Spleen (tissue), 11 donors: ENCODE measurements around the gene WAPL. TPM values are rescaled to one million over a fixed set of nuclear protein-coding genes. Genes with fewer than 3 reads are reported as not detected.

Experiments used
- DNase-seq: peaks from one replicate; pipeline ENCODE4 v3.0.0-alpha.2; 2020
- H3K27ac ChIP-seq, 8 donors: fragments of 200-600 bp; sonication (generic) in 7 of 8; 1 replicate in 4 of 8; 2 replicates in 4 of 8; pipeline versions ENCODE4 v1.5.0 to v1.8.0; 2016 to 2021; ENCODE audit warnings: inconsistent platforms in 4 of 8, mild to moderate bottlenecking in 4 of 8, moderate library complexity in 1 of 8
- H3K27me3 ChIP-seq, 7 donors: fragments of 200-600 bp; sonication (generic) in 6 of 7; replicated peaks in 1 of 7; 1 replicate in 4 of 7; 2 replicates in 3 of 7; pipeline versions ENCODE4 v1.5.0 to v1.8.0; 2016 to 2021; ENCODE audit warnings: inconsistent platforms in 3 of 7, mild to moderate bottlenecking in 1 of 7
- H3K36me3 ChIP-seq, 6 donors: fragments of 200-600 bp; sonication (generic) in 5 of 6; 1 replicate in 4 of 6; 2 replicates in 2 of 6; pipeline versions ENCODE4 v1.5.0 to v1.8.0; 2016 to 2021; ENCODE audit warnings: inconsistent platforms in 2 of 6
- H3K4me1 ChIP-seq, 6 donors: fragments of 200-600 bp; sonication (generic) in 5 of 6; 1 replicate in 3 of 6; 2 replicates in 3 of 6; pipeline versions ENCODE4 v1.5.0 to v1.8.0; 2016 to 2021; ENCODE audit warnings: inconsistent platforms in 3 of 6
- H3K4me3 ChIP-seq, 8 donors: fragments of 200-600 bp; sonication (generic) in 7 of 8; 1 replicate in 4 of 8; 2 replicates in 4 of 8; pipeline versions ENCODE4 v1.5.0 to v1.8.0; 2016 to 2021; ENCODE audit warnings: inconsistent platforms in 4 of 8, mild to moderate bottlenecking in 4 of 8, moderate library complexity in 2 of 8
- H3K9me3 ChIP-seq, 8 donors: fragments of 200-600 bp; sonication (generic) in 7 of 8; 1 replicate in 4 of 8; 2 replicates in 4 of 8; pipeline versions ENCODE4 v1.5.0 to v1.8.0; 2016 to 2021; ENCODE audit warnings: inconsistent platforms in 4 of 8
- CTCF ChIP-seq, 11 experiments: fragments of 200-600 bp in 7 of 11; fragments of 450-650 bp in 4 of 11; sonication (generic) in 4 of 11; IDR thresholded peaks in 8 of 11; conservative IDR thresholded peaks in 3 of 11; 1 replicate in 7 of 11; 2 replicates in 4 of 11; pipeline versions ENCODE4 v1.4.0 to v1.8.0; 2016 to 2021; ENCODE audit warnings: antibody characterized with exemption in 11 of 11, inconsistent platforms in 4 of 11, mild to moderate bottlenecking in 1 of 11
- POLR2A ChIP-seq, 3 donors: fragments of 450-650 bp; IDR thresholded peaks; one replicate each; pipeline ENCODE4 v1.5.1; 2017; ENCODE audit warnings: antibody characterized with exemption in 3 of 3, mild to moderate bottlenecking in 1 of 3
- POLR2AphosphoS5 ChIP-seq, 3 donors: sonication (generic); formaldehyde crosslinking; IDR thresholded peaks; one replicate each; pipeline ENCODE4 v1.5.1; 2017; ENCODE audit warnings: antibody characterized with exemption in 3 of 3
- WGBS, 5 donors: extraction: QIAGEN DNeasy Blood & Tissue Kit in 3 of 5; methylation state at CpG; one replicate each; pipeline versions ENCODE4 v1.1.5 to v1.1.7; 2013 to 2018; 5-methylcytosine and 5-hydroxymethylcytosine counted together
- intact Hi-C: fragments of 100-400 bp; cut with DNase I; formaldehyde crosslinking; loops from one replicate; pipeline ENCODE4 v1.15.0; 2023; ENCODE audit warnings: low total_unique reads
- polyA plus RNA-seq, 3 donors: library from polyadenylated mRNA; stranded (reverse); fragments of 200-250 nt; gene quantifications; one replicate each; pipeline ENCODE4 v1.2.1, GENCODE V29; 2013
- total RNA-seq, 7 donors: library from RNA; depleted of rRNA in 3 of 7; stranded (reverse); fragments of >200 nt in 3 of 7; fragmentation: NEBNext Ultra II Directional in 4 of 7; extraction: Animal tissue kit (Norgen Biotek cat#: 25700) in 4 of 7; gene quantifications; one replicate each; pipeline versions ENCODE4 v1.1.0 to v1.2.1, GENCODE V29; 2016 to 2021
- donor health status: healthy with polysubstance abuse.
- donor health status: DM: no; HTN: no; CAD: no; lungs with moderate emphysema.
- donor health status: DM: no; HTN: no; CAD: no.
- donor health status: Bipolar disorder and iron deficiency.
- donor health status: healthy.
- donor health status: DM: no; HTN: no; CAD: no.
- donor health status: DM: yes; HTN: yes; CAD: no.

WAPL gene
- total and polyA plus RNA-seq, 10 donors = 13.6 to 59.1 (median 43.0) TPM

DNA sequence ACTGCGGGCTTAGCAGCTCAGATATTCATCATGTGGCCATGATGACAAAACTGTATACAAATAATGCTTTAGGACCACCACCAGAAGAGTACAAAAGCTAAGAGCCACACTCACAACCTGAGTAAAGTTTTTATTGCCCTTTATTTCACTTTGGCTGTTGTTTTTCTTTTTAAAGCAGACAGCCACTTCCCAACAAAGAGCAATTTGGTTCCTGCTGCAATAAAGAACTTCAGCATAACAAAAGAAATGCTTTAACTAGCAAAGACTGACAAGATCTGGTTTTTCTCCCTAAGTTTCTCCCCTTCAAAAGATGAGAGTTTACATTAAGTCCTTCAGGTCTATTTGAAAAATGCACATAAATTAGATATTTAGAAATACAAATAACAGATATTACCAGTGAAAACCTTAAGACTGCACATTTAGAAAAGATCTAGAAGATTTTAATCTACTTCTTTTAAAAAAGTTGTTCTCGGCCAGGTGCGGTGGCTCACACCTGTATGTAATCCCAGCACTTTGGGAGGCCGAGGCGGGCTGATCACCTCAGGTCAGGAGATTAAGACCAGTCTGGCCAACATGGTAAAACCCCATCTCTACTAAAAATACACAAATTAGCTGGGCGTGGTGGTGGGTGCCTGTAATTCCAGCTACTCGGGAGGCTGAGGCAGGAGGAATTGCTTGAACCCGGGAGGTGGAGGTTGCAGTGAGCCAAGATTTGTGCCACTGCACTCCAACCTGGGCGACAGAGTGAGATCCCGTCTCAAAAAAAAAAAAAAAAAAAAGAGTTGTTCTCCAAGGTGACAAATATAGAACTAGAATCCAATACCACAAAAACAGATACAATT, 59.4 kb downstream of the WAPL start:
- WGBS, 5 donors = 93 to 99% (median 96%) methylated on average over 10 of the region's 10 CpGs

GRCh38 chr10:86451604-86451960, 70.0 kb downstream of the WAPL start:
- Histone ChIP-seq H3K4me1 (peaks cover 0 to 40% (median 18%) of the 10 kb centered on the region in 6 donors), H3K4me3 (no peak overlapping the region), H3K27me3 (no peaks in the 10 kb centered on the region), H3K36me3 (peaks cover 0 to 97% (median 62%) of the 10 kb centered on the region in 6 donors), H3K27ac (no peak overlapping the region), H3K9me3 (no peaks in the 10 kb centered on the region)
- TF ChIP-seq POLR2AphosphoS5 (IDR thresholded peaks at IDR 0.05) (no peak), CTCF (IDR thresholded peaks at IDR 0.05 in 8 of 11, conservative IDR thresholded peaks at IDR 0.05 in 3 of 11) (no peak), POLR2A (IDR thresholded peaks at IDR 0.05) (no peak)
- no peak for DNase-seq
- WGBS, 5 donors = 81 to 91% (median 84%) methylated on average over 4 of the region's 4 CpGs
- intact Hi-C loops = no loop called here

More for the DNA sequence above, 59.4 kb downstream of the WAPL start:
- Histone ChIP-seq H3K27ac (no peak overlapping the region), H3K27me3 (no peaks in the 10 kb centered on the region), H3K9me3 (no peaks in the 10 kb centered on the region), H3K4me3 (no peak overlapping the region), H3K36me3 (peaks cover 4 to 100% (median 66%) of the 10 kb centered on the region in 6 donors), H3K4me1 (no peaks in the 10 kb centered on the region)
- no peak for DNase-seq
- intact Hi-C loops = no loop called here
- TF ChIP-seq CTCF (IDR thresholded peaks at IDR 0.05 in 8 of 11, conservative IDR thresholded peaks at IDR 0.05 in 3 of 11) = no peak
- no peak for TF ChIP-seq POLR2AphosphoS5 (IDR thresholded peaks at IDR 0.05)
- no peak for TF ChIP-seq POLR2A (IDR thresholded peaks at IDR 0.05)

DNA sequence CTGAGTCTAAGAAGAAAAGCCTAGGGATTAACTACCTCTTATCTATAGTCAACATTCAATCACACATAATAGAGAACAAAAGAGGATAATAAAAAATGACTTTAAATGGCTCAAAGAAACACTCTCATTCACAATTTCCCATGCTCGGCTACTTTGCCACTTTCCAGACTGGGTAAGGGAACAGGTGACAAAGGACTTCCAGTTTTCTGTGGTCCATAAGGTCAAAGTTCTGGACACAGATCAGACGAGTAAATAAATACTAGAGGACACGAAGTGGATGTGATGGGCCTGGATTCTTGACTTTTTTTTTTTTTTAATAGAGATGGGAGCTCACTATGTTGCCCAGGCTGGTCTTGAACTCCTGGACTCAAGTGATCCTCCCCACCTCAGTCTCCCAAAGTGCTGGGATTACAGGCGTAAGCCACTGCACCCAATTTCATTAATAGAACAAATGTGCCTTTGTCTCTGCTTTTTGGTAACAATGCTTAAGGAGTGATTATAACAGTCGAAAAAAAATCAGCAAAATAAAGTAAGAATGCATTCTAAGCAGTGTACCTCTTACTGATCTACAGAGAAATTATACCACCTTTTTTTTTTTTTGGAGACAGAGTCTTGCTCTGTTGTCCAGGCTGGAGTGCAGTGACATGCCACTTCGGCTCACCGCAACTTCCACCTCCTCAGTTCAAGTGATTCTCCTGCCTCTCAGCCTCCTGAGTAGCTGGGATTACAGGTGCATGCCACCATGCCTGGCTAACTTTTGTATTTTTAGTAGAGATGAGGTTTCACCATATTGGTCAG, 70.6 kb downstream of the WAPL start:
- peaks cover 0 to 46% (median 18%) of the 10 kb centered on the region in 6 donors for H3K4me1 ChIP-seq
- 92 to 94% (median 93%) methylated on average over 7 of the region's 7 CpGs for WGBS, 5 donors
- H3K9me3 ChIP-seq = no peaks in the 10 kb centered on the region
- H3K27ac ChIP-seq = peak overlapping the region in 2 of 8 donors; percentile 64 to 66
- peaks cover 0 to 97% (median 64%) of the 10 kb centered on the region in 6 donors for H3K36me3 ChIP-seq
- no peak for DNase-seq
- no peak overlapping the region for H3K4me3 ChIP-seq
- intact Hi-C loops = no loop called here
- no peaks in the 10 kb centered on the region for H3K27me3 ChIP-seq
- TF ChIP-seq POLR2AphosphoS5 (IDR thresholded peaks at IDR 0.05) = no peak
- no peak for TF ChIP-seq POLR2A (IDR thresholded peaks at IDR 0.05)
- no peak for TF ChIP-seq CTCF (IDR thresholded peaks at IDR 0.05 in 8 of 11, conservative IDR thresholded peaks at IDR 0.05 in 3 of 11)
